ENCODE measurements around the gene TTC32.
"Not testable (repeated sequence)": the region's sequence is repeated elsewhere in the genome, so short reads cannot be mapped to it uniquely, and the experiment has no call there.

TTC32 gene

DNA sequence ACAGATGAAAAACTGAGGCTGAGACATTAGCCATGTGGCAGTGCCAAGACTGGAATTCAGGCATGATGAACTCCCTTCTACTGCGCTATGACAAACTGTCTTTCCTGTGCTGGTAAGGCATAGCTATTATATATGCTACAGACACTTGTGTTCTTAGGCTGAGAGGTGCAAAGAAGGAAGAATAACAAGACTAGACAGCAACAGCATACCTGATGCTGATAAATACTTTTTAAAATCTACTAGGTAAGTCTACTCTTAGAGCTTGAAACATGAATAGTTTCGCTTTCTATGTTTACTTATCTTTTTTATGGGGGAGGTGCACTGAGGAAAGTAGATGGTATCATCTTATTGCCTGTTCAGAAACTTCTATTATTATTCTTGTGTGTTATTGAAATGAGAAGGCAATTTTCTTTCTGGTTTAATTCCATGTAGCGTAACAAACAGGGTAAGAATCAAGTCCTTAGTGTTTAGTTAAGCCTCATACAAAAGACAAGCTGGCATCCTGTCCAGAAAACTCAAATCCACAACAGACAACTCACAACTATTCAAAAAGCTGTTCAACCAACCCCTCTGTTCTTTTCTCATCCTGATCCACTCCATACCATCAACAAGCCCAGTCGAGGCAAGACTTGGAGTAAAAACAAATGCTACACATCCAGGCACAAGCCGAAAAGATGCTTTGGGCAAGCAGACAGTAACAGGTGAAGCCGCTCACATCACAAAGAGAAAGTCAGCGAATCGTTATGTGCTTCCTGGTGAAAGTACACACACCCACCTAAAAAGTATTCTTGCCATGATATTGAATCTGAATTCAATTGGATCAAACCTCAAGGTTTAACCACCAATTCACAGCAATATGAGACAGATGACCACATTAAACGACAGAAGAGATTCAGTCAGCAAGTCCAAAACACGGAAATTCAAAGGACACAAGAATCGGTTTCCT is 1.5 kb downstream of the TTC32 start:
- no peak for DNase-seq (ENCODE audit: low read depth in 2 of 2)

GRCh38 chr2:19898592-19899329 is 3.0 kb downstream of the TTC32 start:
- DNase-seq (ENCODE audit: low read depth in 2 of 2), result no peak

DNA sequence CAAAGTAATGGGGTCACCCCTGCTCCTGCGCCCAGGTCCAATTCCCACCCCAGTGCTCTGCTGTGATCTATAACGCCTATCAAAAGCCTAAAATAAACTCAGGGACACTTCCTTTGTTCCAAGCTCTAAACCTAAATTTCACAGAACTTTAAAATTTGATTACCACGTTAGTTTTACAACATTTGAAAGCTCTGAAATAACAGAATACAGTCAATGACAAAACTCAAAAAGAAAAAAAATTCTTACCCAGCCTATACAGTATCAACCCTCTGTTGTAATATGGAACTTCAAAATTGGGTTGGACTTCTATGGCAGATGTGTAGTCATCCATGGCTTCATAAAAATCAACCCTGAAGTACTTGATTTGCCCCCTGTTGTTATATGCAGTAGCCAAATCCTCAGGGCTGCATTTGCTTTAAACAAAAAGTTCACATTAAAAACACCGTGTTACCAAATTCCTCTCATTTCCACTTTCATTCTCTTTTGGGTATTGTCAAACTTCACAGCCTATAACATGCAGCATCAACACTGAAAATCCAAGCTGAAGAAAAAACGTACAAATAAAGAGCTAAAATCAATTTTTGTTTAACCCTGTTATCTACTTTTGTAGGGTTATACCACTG is 4.0 kb downstream of the TTC32 start:
- DNase-seq (ENCODE audit: low read depth in 2 of 2), result no peak

DNA sequence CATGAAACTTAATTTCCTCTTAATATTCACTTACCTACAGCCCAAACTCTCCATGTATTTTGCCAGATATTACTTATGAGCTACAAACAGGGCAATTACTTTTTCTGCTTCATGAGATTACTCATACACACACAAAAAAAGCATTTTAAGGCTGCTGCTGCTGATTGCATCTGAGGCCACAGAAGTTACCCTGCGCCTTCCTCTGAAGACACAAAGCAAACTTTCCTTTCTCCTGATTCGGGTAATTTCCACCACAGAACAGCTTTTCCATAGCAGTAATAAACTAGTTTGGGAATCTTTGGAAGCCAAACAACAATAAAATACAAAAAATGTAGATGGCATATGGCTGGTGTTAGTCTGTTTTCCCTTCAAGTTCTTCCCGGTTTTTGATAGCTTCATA is 6.2 kb downstream of the TTC32 start:
- no peak for DNase-seq (ENCODE audit: low read depth in 2 of 2)

GRCh38 chr2:19894134-19894792 is 7.5 kb downstream of the TTC32 start:
- DNase-seq (ENCODE audit: low read depth in 2 of 2), result no peak

- no peak for DNase-seq (ENCODE audit: low read depth in 2 of 2)
Measured at GRCh38 chr2:19893520-19894133, 8.2 kb downstream of the TTC32 start.

- not testable (repeated sequence) for DNase-seq (ENCODE audit: low read depth in 2 of 2)
Measured at GRCh38 chr2:19891971-19892370, 9.8 kb downstream of the TTC32 start.

DNA sequence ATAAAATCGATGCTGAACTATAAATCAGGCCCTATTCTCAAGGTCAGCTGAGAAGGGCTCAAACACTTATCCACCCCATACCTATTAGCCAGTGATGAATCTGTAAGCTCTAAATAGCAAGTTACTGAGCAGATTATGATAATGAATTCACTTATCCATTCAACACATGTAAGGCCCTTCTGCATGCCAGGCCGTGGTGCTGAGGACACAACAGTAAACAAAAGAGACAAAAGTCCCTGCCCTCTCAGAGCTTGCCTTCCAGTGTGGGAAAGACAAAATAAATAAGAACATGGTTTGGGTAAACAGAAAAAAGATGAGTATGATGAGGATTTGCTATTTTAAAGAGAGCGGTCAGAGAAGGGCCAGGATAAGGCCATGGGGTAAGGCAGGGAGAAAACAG is 11.7 kb downstream of the TTC32 start:
- no peak for DNase-seq (ENCODE audit: low read depth in 2 of 2)

DNA sequence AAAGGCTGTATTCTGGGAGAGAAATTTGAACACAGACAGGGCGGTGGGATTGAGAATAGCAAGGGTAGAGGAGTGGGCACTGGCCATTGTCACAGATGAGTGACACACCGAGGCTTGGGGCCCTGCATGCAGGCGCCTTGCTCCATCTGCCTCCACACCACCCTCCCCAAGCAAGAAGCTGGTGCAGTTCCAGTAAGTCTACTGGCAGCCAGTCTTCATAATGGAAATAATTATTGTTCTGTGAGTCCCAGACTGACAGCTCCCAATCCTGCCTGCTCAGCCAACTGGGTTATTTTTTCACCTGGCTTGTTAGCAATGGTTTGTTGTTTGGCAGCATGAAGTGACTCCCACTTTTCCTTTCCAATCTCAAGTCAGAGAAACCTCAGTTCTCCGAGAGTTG is 13.0 kb downstream of the TTC32 start:
- DNase-seq (ENCODE audit: low read depth in 2 of 2), result no peak

GRCh38 chr2:19887510-19887909 is 14.3 kb downstream of the TTC32 start:
- DNase-seq (ENCODE audit: low read depth in 2 of 2), result no peak

GRCh38 chr2:19886261-19886660 is 15.5 kb downstream of the TTC32 start:
- DNase-seq (ENCODE audit: low read depth in 2 of 2), result no peak

DNA sequence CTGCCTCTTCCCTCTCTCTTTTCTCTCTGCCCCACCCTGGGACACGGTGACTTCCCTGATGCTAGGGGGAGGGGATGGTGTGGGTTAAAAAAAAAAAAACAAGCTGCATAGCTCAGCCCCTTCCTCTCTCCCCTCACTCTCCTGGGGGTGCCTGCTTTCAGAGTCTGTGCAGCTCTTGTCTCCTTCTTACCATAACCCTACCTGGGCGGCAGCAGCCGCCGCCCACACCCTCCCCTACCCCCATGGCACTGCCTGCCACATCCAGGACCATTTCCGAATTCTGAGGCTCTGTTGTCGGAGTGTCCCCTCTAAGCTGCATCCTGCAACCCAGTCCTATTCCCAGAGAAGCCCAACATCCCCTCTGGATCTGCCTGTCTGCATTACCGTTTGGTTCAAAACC is 16.0 kb downstream of the TTC32 start:
- DNase-seq (ENCODE audit: low read depth in 2 of 2), result no peak

GRCh38 chr2:19883971-19884720 is 17.6 kb downstream of the TTC32 start:
- no peak for DNase-seq (ENCODE audit: low read depth in 2 of 2)

DNA sequence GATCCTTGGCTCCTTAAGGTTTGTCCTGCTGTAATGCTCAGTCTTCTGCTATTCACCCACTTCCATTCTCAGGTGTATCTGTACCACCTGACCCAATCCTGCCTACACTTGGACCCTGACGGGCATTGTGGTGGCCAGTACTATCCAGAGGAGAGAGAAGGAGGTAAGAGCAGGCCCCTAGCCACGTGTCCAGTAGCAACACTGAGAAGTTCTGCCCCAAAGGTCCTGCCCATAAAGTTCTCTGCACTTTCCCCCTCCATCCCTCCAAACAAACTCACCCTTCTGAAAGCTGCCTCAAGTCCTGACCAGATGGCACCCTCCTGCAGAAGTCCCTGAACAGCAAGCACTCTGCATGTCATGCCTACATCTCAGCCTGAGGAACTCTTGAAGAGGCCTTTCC is 18.3 kb downstream of the TTC32 start:
- DNase-seq (ENCODE audit: low read depth in 2 of 2), result no peak

- DNase-seq (ENCODE audit: low read depth in 2 of 2), result no peak
Measured at GRCh38 chr2:19882286-19882685, 19.5 kb downstream of the TTC32 start.

DNA sequence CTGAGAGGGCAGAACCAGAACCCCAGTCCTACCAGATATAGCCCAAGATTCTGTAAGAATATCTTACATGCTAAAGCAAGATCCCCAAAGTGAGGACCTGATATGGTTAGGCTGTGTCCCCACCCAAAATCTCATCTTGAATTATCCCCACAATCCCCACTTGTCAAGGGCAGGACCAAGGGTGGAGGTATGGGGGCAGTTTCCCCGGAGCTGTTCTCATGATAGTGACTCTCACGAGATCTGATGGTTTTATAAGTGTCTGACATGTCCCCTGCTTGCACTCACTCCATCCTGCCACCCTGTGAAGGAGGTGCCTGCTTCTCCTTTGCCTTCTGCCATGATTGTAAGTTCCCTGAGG is 19.9 kb downstream of the TTC32 start:
- DNase-seq (ENCODE audit: low read depth in 2 of 2), result no peak

DNA sequence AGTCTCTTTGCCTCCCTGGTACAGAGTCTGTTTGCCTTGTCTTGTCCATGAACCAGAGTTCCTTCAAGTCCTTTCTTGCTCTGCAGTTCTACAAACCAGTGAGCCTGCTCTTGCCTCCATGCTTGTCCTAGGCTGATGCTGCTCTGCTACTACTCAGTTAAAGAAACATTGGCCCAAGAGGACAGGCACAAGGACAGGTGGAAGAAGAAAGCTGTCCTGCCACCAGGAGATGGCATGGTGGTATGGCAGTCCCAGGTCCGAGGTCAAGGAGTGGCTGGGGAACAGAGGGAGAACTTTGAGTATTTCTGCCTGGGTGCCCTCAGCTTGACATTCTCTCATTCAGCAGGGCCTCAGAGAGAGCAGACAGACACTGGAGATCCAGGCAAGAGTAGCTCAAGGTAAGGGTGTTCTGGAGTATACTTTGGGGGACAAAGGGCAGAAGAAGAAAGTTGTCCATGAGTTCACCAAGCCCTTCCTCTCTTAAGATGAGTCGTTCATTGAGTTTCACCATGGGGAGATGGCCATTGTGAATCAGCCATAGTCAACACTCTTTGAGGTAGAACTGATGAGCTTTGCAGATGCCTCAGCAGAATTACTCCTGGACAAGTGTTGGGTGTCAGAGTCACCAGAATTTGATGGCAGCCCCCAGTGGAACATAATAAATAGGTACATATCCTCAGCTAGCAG is 20.4 kb downstream of the TTC32 start:
- no peak for DNase-seq (ENCODE audit: low read depth in 2 of 2)

- not testable (repeated sequence) for DNase-seq (ENCODE audit: low read depth in 2 of 2)
Measured at GRCh38 chr2:19880191-19880590, 21.6 kb downstream of the TTC32 start.

DNA sequence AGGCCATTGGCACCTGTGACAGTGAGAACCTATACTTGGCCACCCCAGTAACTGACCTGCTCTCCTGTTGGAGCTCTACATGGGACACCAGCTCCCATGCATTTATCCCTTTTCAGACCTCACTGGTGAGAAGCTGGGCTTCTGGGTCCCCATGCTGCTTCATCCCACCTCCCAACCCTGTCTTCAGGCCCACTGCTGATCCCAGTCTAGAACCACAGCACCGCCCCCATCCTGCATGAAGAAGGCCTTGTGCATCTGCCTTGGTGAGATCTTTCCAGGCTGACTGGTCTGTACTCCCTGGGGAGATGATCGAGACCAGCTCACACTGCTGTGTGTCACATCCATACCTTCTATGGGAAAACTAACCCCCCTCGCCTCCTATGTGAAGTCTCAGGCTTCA is 22.7 kb downstream of the TTC32 start:
- DNase-seq (ENCODE audit: low read depth in 2 of 2), result no peak

All from stimulated activated CD4-positive, alpha-beta T cell treated with anti-CD3 and anti-CD28 coated beads, Interleukin-12 subunit alpha, Interleukin-12 subunit beta, amount 100 ng/mL, for 24 hours (primary cell).